Fibroblast of lung (primary cell): ENCODE measurements around the gene C10orf143. TPM values are rescaled to one million over a fixed set of nuclear protein-coding genes. Genes with fewer than 3 reads are reported as not detected.

Source experiments
- DNase-seq, 2 donors: peaks; one replicate each; pipeline versions ENCODE4 v3.0.0 to v3.0.0-alpha.2; 2010; ENCODE audit warnings: low read depth in 2 of 2
- H2AFZ ChIP-seq: 2 replicates; pipeline ENCODE4 v1.5.1; 2012; ENCODE audit warnings: low read length, control low read depth, inconsistent platforms
- H3K27ac ChIP-seq: 2 replicates; pipeline ENCODE4 v1.5.1; 2011; ENCODE audit warnings: low read length, control low read depth; ENCODE audit not compliant: insufficient read depth
- H3K27me3 ChIP-seq: 2 replicates; pipeline ENCODE4 v1.5.1; 2011; ENCODE audit warnings: mild to moderate bottlenecking, low read length; ENCODE audit not compliant: control insufficient read depth, insufficient read depth
- H3K36me3 ChIP-seq: 2 replicates; pipeline ENCODE4 v1.5.1; 2011; ENCODE audit warnings: low read length; ENCODE audit not compliant: control insufficient read depth, insufficient read depth
- H3K4me1 ChIP-seq: 2 replicates; pipeline ENCODE4 v1.5.1; 2011; ENCODE audit warnings: low read length; ENCODE audit not compliant: control insufficient read depth, insufficient read depth; ENCODE audit errors: extremely low read depth
- H3K4me2 ChIP-seq: 2 replicates; pipeline ENCODE4 v1.5.1; 2011; ENCODE audit warnings: low read length, control low read depth; ENCODE audit not compliant: insufficient read depth; ENCODE audit errors: extremely low read depth
- H3K4me3 ChIP-seq, 4 experiments: fragments of 200-600 bp in 1 of 4; sonication (generic) in 1 of 4; replicated peaks in 1 of 4; 2 replicates each; pipeline ENCODE4 v1.5.1; 2011 to 2016; ENCODE audit warnings: low read length in 4 of 4, low read depth in 3 of 4, mild to moderate bottlenecking in 3 of 4, control low read depth in 2 of 4, inconsistent platforms in 1 of 4, mixed read lengths in 1 of 4; ENCODE audit not compliant: insufficient read depth in 1 of 4; ENCODE audit errors: control extremely low read depth in 1 of 4
- H3K79me2 ChIP-seq: 2 replicates; pipeline ENCODE4 v1.5.1; 2012; ENCODE audit warnings: mild to moderate bottlenecking, low read length, inconsistent platforms; ENCODE audit not compliant: control insufficient read depth, insufficient read depth
- H3K9ac ChIP-seq: 2 replicates; pipeline ENCODE4 v1.5.1; 2011; ENCODE audit warnings: mild to moderate bottlenecking, low read length, control low read depth; ENCODE audit not compliant: insufficient read depth
- H3K9me3 ChIP-seq: 2 replicates; pipeline ENCODE4 v1.5.1; 2012; ENCODE audit warnings: low read depth, low read length; ENCODE audit not compliant: control insufficient read depth, insufficient read depth
- H4K20me1 ChIP-seq: 2 replicates; pipeline ENCODE4 v1.5.1; 2011; ENCODE audit warnings: low read length; ENCODE audit not compliant: control insufficient read depth, insufficient read depth; ENCODE audit errors: extremely low read depth
- CTCF ChIP-seq, 2 donors: IDR thresholded peaks in 1 of 2; conservative IDR thresholded peaks in 1 of 2; 1 replicate in 1 of 2; 2 replicates in 1 of 2; pipeline ENCODE4 v1.5.1; 2011 to 2012; ENCODE audit warnings: low read length in 2 of 2, control low read depth in 1 of 2, inconsistent platforms in 1 of 2, low read depth in 1 of 2, mild to moderate bottlenecking in 1 of 2
- EZH2 ChIP-seq: IDR thresholded peaks from 2 replicates; pipeline ENCODE4 v1.5.1; 2012; ENCODE audit warnings: low read length, control low read depth, mild to moderate bottlenecking; ENCODE audit errors: missing control alignments
- polyA plus RNA-seq, 2 donors: library from polyadenylated mRNA; depleted of rRNA in 1 of 2; stranded (reverse) in 1 of 2; unstranded in 1 of 2; fragments of >200 nt; gene quantifications; 2 replicates each; pipeline ENCODE4 v1.2.1, GENCODE V29; 2011 to 2012; ENCODE audit warnings: missing spikeins in 1 of 2
- total RNA-seq: library from RNA; depleted of rRNA; stranded (reverse); fragments of >200 nt; gene quantifications from 2 replicates; pipeline ENCODE4 v1.2.1, GENCODE V29; 2014

Gene C10orf143
- total and polyA plus RNA-seq, 2 donors (not counting 1 experiment from before 2014, with no cell fraction given): 1.5 to 2.0 TPM

GRCh38 chr10:130111852-130112180, 1.2 kb upstream of the C10orf143 start:
- no peaks in the 10 kb centered on the region for H3K27me3 ChIP-seq
- no peak for TF ChIP-seq CTCF (conservative IDR thresholded peaks at IDR 0.05 in 1 of 2, IDR thresholded peaks at IDR 0.05 in 1 of 2; ENCODE audit: low read depth in 1 of 2, low read length in 2 of 2)
- no peak for TF ChIP-seq EZH2
- peak overlapping the region; percentile 84 for H2AFZ ChIP-seq
- H3K9ac ChIP-seq: peak overlapping the region; percentile 65
- peak overlapping the region; percentile 96 for H3K27ac ChIP-seq
- DNase-seq: no peak
- H3K4me1 ChIP-seq: no peaks in the 10 kb centered on the region
- no peaks in the 10 kb centered on the region for H3K36me3 ChIP-seq
- H3K4me2 ChIP-seq: peak overlapping the region; percentile 76
- H3K4me3 ChIP-seq: peak overlapping the region; percentile 62 to 94 (median 84)
- no peaks in the 10 kb centered on the region for H3K9me3 ChIP-seq
- H4K20me1 ChIP-seq: no peaks in the 10 kb centered on the region
- peaks cover 3% of the 10 kb centered on the region for H3K79me2 ChIP-seq

GRCh38 chr10:130111113-130111851, 652 bp upstream of the C10orf143 start:
- Histone ChIP-seq H3K9ac (peak overlapping the region; percentile 92), H3K36me3 (no peaks in the 10 kb centered on the region), H3K79me2 (peaks cover 3% of the 10 kb centered on the region), H3K4me1 (no peaks in the 10 kb centered on the region), H2AFZ (peak overlapping the region; percentile 91), H3K4me2 (peak overlapping the region; percentile 76), H3K9me3 (no peaks in the 10 kb centered on the region), H3K27me3 (no peaks in the 10 kb centered on the region), H3K4me3 (peak overlapping the region; percentile 62 to 94 (median 84)), H4K20me1 (no peaks in the 10 kb centered on the region), H3K27ac (peak overlapping the region; percentile 96)
- DNase-seq: peak; percentile 97 to 98
- TF ChIP-seq EZH2 (no peak), CTCF (conservative IDR thresholded peaks at IDR 0.05 in 1 of 2, IDR thresholded peaks at IDR 0.05 in 1 of 2; ENCODE audit: low read depth in 1 of 2, low read length in 2 of 2) (no peak)

GRCh38 chr10:130109796-130110245, 809 bp downstream of the C10orf143 start:
- Histone ChIP-seq H4K20me1 (no peaks in the 10 kb centered on the region), H3K36me3 (no peaks in the 10 kb centered on the region), H3K4me1 (no peaks in the 10 kb centered on the region), H3K79me2 (peaks cover 3% of the 10 kb centered on the region), H3K4me2 (peak overlapping the region; percentile 100), H2AFZ (peak overlapping the region; percentile 98), H3K9me3 (no peaks in the 10 kb centered on the region), H3K4me3 (peak overlapping the region; percentile 62 to 94 (median 84)), H3K27me3 (no peaks in the 10 kb centered on the region), H3K9ac (peak overlapping the region; percentile 92), H3K27ac (peak overlapping the region; percentile 96)
- no peak for TF ChIP-seq EZH2
- peak; percentile 73 to 94 for TF ChIP-seq CTCF (conservative IDR thresholded peaks at IDR 0.05 in 1 of 2, IDR thresholded peaks at IDR 0.05 in 1 of 2; ENCODE audit: low read depth in 1 of 2, low read length in 2 of 2)
- peak; percentile 76 to 89 for DNase-seq
